WI38 (cell line): Measurements from ENCODE around the gene HOXC9.
A peak's percentile ranks its signal among the peaks of the same experiment; 100 is the strongest.

Source experiments
- H3K4me3 ChIP-seq: 2 replicates; pipeline ENCODE4 v1.5.1; 2011; ENCODE audit warnings: low read depth, mild to moderate bottlenecking, control low read depth, low read length
- CTCF ChIP-seq: IDR thresholded peaks from 2 replicates; pipeline ENCODE4 v1.5.1; 2012; ENCODE audit warnings: low read depth, mild to moderate bottlenecking, control low read depth, low read length

The HOXC9 gene

GRCh38 chr12:54003625-54004024, 3.7 kb downstream of the HOXC9 start:
- no peak for TF ChIP-seq CTCF
- H3K4me3 ChIP-seq = no peak overlapping the region

DNA sequence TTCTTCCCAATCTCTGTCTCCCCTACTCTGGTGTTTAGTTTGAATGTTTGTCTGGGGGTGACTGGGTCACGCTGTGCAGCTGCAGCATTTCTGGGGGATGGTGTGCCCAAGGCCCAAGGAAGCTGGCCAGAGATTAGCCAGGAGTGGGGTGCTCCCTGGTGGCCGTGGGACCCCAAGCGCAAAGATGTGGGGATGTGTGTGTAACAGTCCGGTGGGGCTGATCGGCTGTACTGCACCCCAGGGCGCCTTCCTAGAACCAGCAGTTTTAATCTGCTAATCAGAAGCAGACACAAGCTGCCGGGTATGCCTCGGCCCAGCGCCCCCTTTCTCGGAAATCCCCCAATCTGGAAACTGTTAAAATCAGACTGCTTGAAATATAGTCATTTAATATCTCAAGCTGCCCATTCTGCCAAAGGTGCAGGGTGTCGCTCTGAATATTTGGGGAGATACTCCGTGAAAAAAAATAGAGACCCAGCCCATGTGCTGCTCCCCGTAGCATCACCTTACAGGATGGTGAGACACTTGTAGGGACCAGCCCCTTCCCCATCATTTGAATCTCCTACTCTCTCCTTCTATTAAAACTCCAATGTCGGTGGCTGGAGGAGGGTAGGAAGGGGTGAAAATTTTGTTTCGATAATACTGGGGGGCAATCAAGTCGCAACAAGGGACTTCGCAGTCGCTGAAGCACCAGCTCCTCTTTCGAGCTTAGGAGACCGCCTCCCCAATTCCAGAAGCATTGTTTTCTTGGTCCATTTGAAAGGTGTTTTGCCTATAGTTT, 4.3 kb downstream of the HOXC9 start:
- H3K4me3 ChIP-seq = no peak overlapping the region
- no peak for TF ChIP-seq CTCF

DNA sequence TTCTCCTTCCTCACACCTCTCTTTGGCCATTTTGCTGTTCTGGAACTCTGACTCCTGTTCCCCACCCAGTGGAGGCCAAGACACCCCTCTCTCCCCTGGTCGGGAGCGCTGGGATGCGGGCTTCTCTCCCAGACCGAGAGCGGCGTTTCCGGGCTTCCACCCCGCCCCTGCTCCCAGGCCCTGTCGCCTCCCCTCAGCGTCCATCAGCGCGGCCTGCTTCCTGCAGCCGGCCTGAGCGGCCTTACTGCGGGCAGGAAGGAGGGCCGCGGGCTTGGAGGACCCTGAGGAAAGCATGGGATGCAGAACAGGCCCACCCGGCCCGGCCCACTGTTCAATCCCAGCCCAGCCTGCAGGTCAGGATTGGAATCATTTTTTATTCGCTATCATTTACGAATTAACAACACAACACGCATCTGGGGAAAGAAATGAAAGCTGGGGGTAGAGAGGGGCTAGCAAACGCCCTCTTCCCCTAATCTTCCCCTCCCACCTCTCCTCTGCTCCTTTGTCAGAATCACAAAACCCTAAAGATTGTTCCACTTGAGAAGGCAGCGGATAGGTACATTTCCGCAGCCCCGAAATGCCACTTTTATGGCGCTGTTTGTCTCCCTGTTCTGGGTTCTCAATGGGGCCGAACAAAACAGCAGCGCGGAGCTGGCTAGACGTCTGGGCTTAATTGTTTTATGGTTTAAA, 5.0 kb downstream of the HOXC9 start:
- no peak overlapping the region for H3K4me3 ChIP-seq
- no peak for TF ChIP-seq CTCF

DNA sequence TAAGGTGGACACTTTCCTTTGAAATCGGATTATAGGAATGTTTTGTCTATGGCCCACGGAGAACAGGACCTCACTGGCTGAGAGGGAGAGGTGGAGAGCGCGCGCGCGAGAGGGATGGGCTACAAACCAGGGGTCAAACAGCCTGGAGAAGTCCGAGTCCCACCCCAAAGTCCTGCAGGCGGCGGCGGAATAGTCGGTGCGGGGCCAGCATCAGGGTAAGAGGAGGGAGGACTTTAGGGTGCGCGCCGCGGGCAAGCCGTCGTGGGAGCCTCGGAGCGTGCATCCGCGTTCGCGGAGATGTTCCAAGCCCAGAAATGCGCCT, 5.5 kb downstream of the HOXC9 start:
- TF ChIP-seq CTCF = no peak
- H3K4me3 ChIP-seq = no peak overlapping the region

DNA sequence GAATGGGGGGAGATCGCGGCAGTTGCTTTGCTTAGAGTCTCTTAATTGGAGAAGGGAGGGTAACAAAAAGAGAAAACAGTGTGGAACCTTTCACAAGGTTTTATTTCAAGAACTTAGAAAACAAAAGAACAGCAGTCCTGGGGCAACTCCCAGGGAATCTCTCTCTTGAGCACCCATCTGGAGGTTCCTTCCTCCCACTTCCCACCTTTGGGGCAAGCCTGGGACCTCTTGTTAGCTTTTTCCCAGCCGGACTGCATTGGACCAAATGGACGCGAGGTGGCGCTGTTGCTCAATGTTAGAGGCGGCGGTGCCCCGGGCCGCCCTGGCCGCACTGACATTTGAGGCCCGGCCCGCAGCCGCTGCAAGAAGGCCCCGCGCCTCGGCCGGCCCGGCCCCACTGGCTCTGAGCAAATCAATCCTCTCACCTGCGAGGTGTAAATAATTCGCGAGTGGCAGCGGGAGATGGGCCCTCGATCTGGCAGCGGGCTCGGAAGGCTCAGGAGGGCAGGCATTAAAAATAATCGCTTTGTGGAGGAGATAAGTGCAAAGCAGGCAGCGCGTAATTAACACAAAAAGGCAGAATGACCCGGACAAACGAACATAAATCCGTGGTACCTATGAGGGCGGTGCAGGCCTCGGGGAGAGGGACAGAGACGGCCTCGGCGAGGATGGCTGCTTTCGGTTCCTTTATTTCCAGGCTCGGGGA, 6.0 kb downstream of the HOXC9 start:
- peak; percentile 66 for TF ChIP-seq CTCF

DNA sequence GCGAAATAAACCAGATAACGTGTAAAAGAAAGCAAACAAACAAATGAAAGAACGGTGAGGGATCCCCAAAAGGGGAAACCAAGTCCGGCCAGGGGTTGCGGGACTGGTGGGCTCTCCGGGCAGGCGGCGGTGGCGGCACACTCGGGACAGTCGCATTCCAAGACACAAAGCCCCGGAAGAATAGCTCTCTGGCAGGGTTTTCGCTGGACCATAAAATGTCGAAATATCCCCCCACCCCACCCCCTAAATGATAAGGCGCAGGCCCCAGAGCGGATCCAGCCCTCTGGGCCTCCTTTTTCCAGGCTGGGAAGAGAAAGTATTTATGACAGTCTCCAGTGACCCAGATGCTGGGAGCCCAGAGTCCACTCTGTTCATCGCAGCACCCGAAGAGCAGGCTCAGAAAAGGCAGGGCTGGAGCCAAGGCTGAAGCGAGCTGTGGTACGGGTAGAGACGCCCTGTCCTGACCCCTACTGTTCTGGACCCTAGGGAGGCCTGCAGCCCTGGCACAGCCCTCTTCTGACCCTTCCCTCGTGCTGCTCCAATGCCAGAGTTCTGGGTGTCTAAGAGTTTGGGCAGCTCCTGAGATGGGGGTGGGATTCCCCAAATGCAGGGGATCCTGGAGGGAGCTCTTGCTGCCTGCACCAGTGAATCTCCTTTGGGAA, 6.7 kb downstream of the HOXC9 start:
- TF ChIP-seq CTCF = no peak

More for the DNA sequence above, 6.0 kb downstream of the HOXC9 start:
- no peak overlapping the region for H3K4me3 ChIP-seq

More for the DNA sequence above, 6.7 kb downstream of the HOXC9 start:
- H3K4me3 ChIP-seq = no peak overlapping the region
